HG03378 (cell line): Measurements from ENCODE around the gene NPHS2.
"Not testable (repeated sequence)": the region's sequence is repeated elsewhere in the genome, so short reads cannot be mapped to it uniquely, and the experiment has no call there.

Experiments
- ATAC-seq: cut with Tn5 transposase; IDR thresholded peaks from one replicate; pipeline ENCODE4 v1.9.1; 2021; ENCODE audit warnings: mild to moderate bottlenecking, moderate library complexity; ENCODE audit not compliant: unreplicated experiment

Gene NPHS2

GRCh38 chr1:179548666-179549367 lies 26.9 kb downstream of the NPHS2 start:
- no peak for ATAC-seq

GRCh38 chr1:179547021-179547535 lies 28.7 kb downstream of the NPHS2 start:
- ATAC-seq, result no peak

- ATAC-seq, result no peak
Observed at GRCh38 chr1:179545321-179545720, 30.4 kb downstream of the NPHS2 start.

GRCh38 chr1:179541774-179542173 lies 34.0 kb downstream of the NPHS2 start:
- no peak for ATAC-seq

- ATAC-seq, result no peak
Observed at GRCh38 chr1:179530352-179530751, 45.4 kb downstream of the NPHS2 start.

GRCh38 chr1:179529482-179530195 lies 46.1 kb downstream of the NPHS2 start:
- ATAC-seq, result no peak

- ATAC-seq, result not testable (repeated sequence)
Observed at GRCh38 chr1:179518544-179518943, 57.2 kb downstream of the NPHS2 start.

GRCh38 chr1:179516976-179517705 lies 58.6 kb downstream of the NPHS2 start:
- no peak for ATAC-seq

GRCh38 chr1:179510038-179510437 lies 65.7 kb downstream of the NPHS2 start:
- peak; percentile 77 for ATAC-seq

- ATAC-seq, result no peak
Observed at GRCh38 chr1:179509384-179509783, 66.4 kb downstream of the NPHS2 start.

- no peak for ATAC-seq
Observed at GRCh38 chr1:179506199-179506598, 69.5 kb downstream of the NPHS2 start.
